ENCODE data around the gene SAMD15.
"Not testable (repeated sequence)": the region's sequence is repeated elsewhere in the genome, so short reads cannot be mapped to it uniquely, and the experiment has no call there.

- not testable (repeated sequence) for TF ChIP-seq CTCF (IDR thresholded peaks at IDR 0.05; ENCODE audit: low read length); EZH2 (IDR thresholded peaks at IDR 0.05; ENCODE audit: borderline replicate concordance, low read length)
Observed at GRCh38 chr14:77415403-77416030, 38.3 kb downstream of the SAMD15 start.
